HG03378 (cell line): ENCODE results near the gene PYM1.
"Not testable (repeated sequence)": the region's sequence is repeated elsewhere in the genome, so short reads cannot be mapped to it uniquely, and the experiment has no call there.

ENCODE experiments used
- ATAC-seq: cut with Tn5 transposase; IDR thresholded peaks from one replicate; pipeline ENCODE4 v1.9.1; 2021; ENCODE audit warnings: mild to moderate bottlenecking, moderate library complexity; ENCODE audit not compliant: unreplicated experiment

Gene PYM1

GRCh38 chr12:55915482-55915859 lies 12.2 kb downstream of the PYM1 start:
- no peak for ATAC-seq

DNA sequence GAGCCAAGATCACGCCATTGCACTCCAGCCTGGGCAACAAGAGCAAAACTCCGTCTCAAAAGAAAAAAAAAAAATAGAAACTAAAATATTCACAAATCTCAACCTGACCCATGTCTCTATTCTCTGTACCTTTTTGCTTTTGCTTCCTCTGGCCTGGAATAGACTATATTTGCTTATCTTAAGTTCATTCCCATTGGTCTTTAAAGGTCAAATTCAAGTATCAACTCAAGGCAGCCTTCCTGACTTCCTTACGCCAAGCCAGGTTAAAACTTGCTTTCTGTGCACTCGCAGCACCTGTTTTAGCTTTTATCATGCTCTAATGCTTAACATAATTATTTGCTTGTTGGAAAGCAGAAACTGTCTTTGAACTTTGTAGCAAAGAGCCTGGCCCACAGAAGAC lies 14.8 kb downstream of the PYM1 start:
- no peak for ATAC-seq

GRCh38 chr12:55909513-55909884 lies 18.2 kb downstream of the PYM1 start:
- ATAC-seq = no peak

- ATAC-seq = no peak
These were observed 18.8 kb downstream of the PYM1 start for GRCh38 chr12:55908726-55909512.

- no peak for ATAC-seq
These were observed 21.6 kb downstream of the PYM1 start for GRCh38 chr12:55906056-55906455.

GRCh38 chr12:55901881-55902490 lies 25.7 kb downstream of the PYM1 start:
- ATAC-seq = no peak

GRCh38 chr12:55899082-55899481 lies 28.6 kb downstream of the PYM1 start:
- no peak for ATAC-seq

DNA sequence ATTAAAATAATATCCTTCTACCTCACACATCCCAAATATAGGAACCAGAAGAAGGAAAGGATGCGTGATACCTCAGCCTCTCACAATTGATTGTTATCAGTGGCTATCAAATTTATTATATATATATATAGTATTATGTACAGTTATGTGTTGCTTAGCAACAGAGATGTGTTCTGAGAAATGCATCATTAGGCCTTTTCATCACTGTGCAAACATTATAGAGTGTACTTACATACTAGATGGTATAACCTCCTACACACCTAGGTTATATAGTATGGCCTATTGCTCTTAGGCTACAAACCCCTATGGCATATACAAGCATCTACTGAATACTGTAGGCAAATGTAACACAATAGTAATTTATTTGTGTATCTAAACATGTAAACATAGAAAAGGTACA lies 34.0 kb downstream of the PYM1 start:
- no peak for ATAC-seq

DNA sequence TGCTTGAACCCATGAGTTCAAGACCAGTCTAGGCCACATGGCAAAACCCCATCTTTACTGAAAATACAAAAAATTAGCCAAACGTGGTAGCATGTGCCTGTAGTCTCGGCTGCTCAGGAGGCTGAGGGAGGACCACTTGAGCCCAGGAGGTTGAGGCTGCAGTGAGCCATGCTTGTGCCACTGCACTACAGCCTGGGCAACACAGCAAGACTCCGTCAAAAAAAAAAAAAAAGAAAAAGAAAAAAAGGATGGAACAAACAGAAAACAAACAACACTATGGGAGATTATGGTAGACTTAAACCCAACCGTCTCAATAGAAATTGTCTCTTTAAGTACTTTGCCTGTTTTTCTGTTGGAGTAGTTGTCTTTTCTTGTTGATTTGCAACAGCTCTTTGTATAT lies 36.4 kb downstream of the PYM1 start:
- no peak for ATAC-seq

GRCh38 chr12:55885113-55885512 lies 42.6 kb downstream of the PYM1 start:
- no peak for ATAC-seq

- no peak for ATAC-seq
These were observed 49.9 kb downstream of the PYM1 start for GRCh38 chr12:55877824-55878223.

DNA sequence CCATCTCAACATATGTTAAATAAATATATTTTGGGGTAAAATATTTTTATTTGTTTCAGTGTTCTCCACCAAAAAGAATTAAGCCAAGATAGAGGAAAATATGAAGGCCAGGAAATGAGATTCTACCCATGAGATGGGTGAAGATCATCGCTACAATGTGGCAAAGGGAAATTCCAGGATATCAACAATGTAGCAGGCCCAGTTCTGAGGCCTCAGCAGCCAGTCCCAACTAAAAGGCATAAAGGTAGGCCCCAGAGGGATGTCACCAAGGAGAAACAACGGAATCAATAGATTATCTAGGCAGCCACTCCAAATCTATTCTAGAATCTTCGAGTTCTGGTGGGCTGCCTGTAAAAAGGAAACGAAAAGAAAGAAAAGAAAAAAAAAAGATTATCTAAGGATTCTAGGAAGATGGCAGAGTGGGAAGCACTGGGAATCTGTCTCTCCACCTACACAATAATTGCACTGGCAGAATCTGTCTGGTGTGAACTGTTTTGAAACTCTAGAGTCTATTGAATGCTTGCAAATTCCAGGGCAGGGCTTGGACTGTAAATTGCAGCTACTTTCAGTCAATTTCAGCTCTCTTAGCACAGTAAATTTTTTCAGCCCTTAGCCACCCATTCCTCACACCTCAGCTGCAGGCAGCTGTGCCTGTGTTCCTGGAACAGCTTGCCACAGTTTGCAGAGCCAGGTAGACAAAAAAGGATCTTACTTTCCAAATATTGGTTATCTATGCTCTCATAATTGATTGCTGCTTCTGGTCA lies 51.8 kb downstream of the PYM1 start:
- no peak for ATAC-seq

GRCh38 chr12:55874443-55874842 lies 53.3 kb downstream of the PYM1 start:
- no peak for ATAC-seq

DNA sequence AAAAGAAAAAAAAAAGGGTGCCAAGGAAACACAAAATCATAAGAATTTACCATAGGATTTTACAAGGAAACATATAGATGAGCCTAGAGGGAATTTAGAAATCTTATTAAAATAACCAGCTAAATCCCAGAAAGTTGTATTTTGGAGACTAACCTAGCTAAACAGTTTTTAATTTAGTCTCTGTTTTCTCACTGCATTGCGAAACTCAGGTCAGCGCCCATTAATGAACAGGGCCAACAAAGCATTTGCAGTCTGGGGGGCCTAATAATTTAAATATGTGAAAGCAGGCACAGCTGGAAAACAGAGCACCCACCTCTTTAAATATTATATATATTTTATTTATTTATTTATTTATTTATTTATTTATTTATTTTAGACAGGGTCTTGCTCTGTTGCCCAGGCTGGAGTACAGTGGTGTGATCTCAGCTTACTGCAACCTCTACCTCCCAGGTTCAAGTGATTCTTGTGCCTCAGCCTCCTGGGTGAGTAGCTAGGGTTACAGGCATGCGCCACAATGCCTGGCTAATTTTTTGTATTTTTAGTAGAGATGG lies 61.2 kb downstream of the PYM1 start:
- not testable (repeated sequence) for ATAC-seq

- no peak for ATAC-seq
These were observed 62.4 kb downstream of the PYM1 start for GRCh38 chr12:55865327-55865726.

DNA sequence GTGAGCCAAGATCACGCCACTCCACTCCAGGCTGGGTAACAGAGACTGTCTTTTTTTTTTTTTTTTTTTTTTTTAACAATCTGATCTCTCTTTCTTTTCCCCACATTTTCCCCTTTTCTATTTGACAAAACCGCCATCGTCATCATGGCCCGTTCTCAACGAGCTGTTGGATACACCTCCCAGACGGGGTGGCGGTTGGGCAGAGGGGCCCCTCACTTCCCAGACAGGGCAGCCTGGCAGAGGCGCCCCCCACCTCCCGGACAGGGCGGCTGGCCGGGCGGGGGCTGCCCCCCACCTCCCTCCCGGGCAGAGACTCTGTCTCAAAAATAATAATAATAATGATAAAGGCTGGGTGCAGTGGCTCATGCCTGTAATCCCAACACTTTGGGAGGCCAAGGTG lies 64.8 kb downstream of the PYM1 start:
- not testable (repeated sequence) for ATAC-seq

DNA sequence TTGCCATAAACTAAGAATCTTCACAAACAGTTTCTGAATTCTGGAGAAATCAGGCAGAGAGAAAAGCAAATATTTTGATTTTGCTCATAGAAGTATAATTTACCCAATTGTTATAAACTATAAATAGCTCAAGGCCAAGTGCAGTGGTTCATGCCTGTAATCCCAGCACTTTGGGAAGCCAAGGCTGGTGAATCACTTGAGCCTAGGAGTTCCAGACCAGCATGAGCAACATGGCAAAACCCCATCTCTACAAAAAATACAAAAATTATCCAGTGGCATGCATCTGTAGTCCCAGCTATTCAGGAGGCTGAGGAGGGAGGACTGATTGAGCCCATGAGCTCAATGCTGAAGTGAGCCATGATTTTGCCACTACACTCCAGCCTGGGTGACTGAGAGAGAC lies 65.4 kb downstream of the PYM1 start:
- no peak for ATAC-seq

- no peak for ATAC-seq
These were observed 65.8 kb downstream of the PYM1 start for GRCh38 chr12:55861871-55862270.

DNA sequence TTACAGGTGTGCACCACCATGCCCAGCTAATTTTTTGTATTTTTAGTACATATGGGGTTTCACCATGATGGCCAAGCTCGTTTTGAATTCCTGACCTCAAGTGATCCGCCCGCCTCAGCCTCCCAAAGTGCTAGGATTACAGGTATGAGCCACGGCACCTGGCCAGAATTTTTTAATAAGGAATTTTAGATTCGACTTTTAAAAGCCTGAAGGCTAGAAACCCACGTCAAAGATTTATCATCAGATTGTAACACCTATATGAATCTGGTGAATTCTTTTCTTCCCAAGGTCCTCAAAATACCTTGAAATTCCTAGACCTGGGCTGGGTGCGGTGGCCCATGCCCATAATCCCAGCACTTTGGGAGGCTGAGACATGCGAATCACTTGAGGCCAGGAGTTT lies 66.3 kb downstream of the PYM1 start:
- ATAC-seq = no peak

GRCh38 chr12:55852740-55853139 lies 75.0 kb downstream of the PYM1 start:
- ATAC-seq = no peak
